Ishikawa (cell line): ENCODE measurements around the gene RABGAP1L.

Experiments
- CEBPB ChIP-seq: IDR thresholded peaks from 2 replicates; pipeline ENCODE4 v1.6.1; 2012
- CREB1 ChIP-seq: IDR thresholded peaks from 2 replicates; pipeline ENCODE4 v1.6.1; 2012; ENCODE audit warnings: low read depth
- EGR1 ChIP-seq: IDR thresholded peaks from 2 replicates; pipeline ENCODE4 v1.6.1; 2012
- EP300 ChIP-seq: IDR thresholded peaks from 2 replicates; pipeline ENCODE4 v1.6.1; 2012; ENCODE audit warnings: borderline replicate concordance
- FOXM1 ChIP-seq: IDR thresholded peaks from 2 replicates; pipeline ENCODE4 v1.6.1; 2012; ENCODE audit warnings: low read depth, borderline replicate concordance
- NFIC ChIP-seq: IDR thresholded peaks from 2 replicates; pipeline ENCODE4 v1.6.1; 2012
- RAD21 ChIP-seq: IDR thresholded peaks from 2 replicates; pipeline ENCODE4 v1.6.1; 2012; ENCODE audit warnings: low read depth
- TAF1 ChIP-seq: IDR thresholded peaks from 2 replicates; pipeline ENCODE4 v1.6.1; 2012; ENCODE audit warnings: low read depth, mild to moderate bottlenecking
- TCF12 ChIP-seq: IDR thresholded peaks from 2 replicates; pipeline ENCODE4 v1.6.1; 2012; ENCODE audit warnings: low read depth
- TEAD4 ChIP-seq: IDR thresholded peaks from 2 replicates; pipeline ENCODE4 v1.6.1; 2012
- YY1 ChIP-seq: IDR thresholded peaks from 2 replicates; pipeline ENCODE4 v1.6.1; 2012; ENCODE audit warnings: low read depth
- ZBTB7A ChIP-seq: IDR thresholded peaks from 2 replicates; pipeline ENCODE4 v1.6.1; 2012; ENCODE audit warnings: low read depth
- TF ChIP-seq, protein P1 (sequence below): IDR thresholded peaks from 2 replicates; pipeline ENCODE4 v1.6.1; 2012
- TF ChIP-seq, protein P2 (sequence below): IDR thresholded peaks from 2 replicates; pipeline ENCODE4 v1.6.1; 2012; ENCODE audit warnings: low read depth, mild to moderate bottlenecking
- TF ChIP-seq, protein P3 (sequence below): IDR thresholded peaks from 2 replicates; pipeline ENCODE4 v1.6.1; 2012

RABGAP1L gene

DNA sequence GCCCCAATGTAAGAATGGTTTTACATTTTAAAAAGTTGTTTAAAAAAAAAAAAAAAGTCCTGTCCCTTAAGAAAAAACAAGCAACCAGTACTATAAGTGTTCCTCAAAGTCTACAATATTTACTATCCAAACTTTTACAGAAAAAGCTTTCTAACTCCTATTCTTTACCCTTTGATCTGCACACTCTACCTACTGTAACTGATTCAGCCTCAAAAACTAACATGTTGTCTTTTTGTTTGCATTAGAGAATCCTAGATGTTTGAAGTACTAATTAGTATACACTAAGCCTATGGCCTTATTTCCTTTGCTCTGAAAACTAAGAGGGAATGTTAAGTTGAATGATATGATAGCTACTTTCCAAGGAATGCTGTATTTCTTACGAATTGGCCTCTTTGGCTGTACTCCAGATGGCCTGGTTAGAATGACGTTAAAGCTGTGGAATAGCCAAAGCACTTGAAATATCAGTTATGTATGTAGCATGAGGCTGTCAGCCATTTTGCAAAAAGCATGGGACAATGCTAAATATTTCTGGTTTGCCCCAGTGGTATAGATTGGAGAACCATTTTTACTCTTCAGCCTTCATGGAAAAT is 523.2 kb downstream of the RABGAP1L start:
- TF ChIP-seq TEAD4: no peak
- TF ChIP-seq, protein P1, sequence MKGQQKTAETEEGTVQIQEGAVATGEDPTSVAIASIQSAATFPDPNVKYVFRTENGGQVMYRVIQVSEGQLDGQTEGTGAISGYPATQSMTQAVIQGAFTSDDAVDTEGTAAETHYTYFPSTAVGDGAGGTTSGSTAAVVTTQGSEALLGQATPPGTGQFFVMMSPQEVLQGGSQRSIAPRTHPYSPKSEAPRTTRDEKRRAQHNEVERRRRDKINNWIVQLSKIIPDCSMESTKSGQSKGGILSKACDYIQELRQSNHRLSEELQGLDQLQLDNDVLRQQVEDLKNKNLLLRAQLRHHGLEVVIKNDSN: no peak

DNA sequence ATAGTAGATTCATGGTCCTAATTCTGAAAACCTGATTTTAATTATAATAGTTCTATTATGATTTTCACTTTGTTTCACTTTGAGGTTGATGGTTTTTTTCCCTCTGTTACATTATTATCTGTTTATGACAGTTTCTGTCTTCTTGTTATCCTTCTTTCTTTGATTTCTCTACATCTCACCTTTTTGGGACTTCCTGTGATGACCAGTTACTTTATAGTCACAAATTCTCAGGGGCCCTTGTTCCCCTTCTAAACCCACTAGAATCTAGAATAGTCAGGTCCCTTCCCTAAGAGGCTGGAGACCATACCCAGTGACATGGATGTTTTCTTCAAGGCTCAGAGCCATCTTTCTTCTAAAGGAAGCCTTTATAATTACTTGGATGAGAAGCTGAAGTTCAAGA is 526.9 kb downstream of the RABGAP1L start:
- no peak for TF ChIP-seq CREB1
- TF ChIP-seq, protein P2, sequence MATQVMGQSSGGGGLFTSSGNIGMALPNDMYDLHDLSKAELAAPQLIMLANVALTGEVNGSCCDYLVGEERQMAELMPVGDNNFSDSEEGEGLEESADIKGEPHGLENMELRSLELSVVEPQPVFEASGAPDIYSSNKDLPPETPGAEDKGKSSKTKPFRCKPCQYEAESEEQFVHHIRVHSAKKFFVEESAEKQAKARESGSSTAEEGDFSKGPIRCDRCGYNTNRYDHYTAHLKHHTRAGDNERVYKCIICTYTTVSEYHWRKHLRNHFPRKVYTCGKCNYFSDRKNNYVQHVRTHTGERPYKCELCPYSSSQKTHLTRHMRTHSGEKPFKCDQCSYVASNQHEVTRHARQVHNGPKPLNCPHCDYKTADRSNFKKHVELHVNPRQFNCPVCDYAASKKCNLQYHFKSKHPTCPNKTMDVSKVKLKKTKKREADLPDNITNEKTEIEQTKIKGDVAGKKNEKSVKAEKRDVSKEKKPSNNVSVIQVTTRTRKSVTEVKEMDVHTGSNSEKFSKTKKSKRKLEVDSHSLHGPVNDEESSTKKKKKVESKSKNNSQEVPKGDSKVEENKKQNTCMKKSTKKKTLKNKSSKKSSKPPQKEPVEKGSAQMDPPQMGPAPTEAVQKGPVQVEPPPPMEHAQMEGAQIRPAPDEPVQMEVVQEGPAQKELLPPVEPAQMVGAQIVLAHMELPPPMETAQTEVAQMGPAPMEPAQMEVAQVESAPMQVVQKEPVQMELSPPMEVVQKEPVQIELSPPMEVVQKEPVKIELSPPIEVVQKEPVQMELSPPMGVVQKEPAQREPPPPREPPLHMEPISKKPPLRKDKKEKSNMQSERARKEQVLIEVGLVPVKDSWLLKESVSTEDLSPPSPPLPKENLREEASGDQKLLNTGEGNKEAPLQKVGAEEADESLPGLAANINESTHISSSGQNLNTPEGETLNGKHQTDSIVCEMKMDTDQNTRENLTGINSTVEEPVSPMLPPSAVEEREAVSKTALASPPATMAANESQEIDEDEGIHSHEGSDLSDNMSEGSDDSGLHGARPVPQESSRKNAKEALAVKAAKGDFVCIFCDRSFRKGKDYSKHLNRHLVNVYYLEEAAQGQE: no peak
- TF ChIP-seq, protein P3, sequence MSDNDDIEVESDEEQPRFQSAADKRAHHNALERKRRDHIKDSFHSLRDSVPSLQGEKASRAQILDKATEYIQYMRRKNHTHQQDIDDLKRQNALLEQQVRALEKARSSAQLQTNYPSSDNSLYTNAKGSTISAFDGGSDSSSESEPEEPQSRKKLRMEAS: no peak
- TF ChIP-seq NFIC: no peak
- TF ChIP-seq, protein P1: no peak
- TF ChIP-seq RAD21: no peak
- no peak for TF ChIP-seq TAF1
- no peak for TF ChIP-seq FOXM1
- TF ChIP-seq TEAD4: no peak
- no peak for TF ChIP-seq CEBPB
- no peak for TF ChIP-seq TCF12
- no peak for TF ChIP-seq EP300
- TF ChIP-seq ZBTB7A: no peak
- TF ChIP-seq YY1: no peak
- no peak for TF ChIP-seq EGR1

DNA sequence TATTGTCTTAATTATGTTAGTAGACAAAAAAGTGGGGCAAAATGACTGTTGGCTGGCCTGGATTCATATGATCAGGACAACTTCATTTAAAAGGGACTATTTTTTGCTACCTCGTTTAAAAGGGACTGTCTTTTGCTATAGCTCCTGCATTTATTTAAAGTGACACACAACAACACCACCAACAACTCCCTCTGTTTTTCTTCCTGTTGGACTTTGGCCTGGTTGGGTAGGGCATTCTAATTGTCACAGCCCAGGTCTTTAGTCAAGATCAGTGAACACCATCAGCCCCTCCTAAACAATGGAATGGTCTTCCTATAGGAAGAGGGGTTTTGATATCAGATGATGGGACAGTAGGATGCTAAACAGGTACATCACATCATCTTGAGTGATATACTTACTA is 530.2 kb downstream of the RABGAP1L start:
- TF ChIP-seq CREB1 (no peak), EGR1 (no peak), TCF12 (no peak), CEBPB (no peak), EP300 (no peak), YY1 (no peak), TAF1 (no peak), FOXM1 (no peak), ZBTB7A (no peak), NFIC (no peak), TEAD4 (no peak), RAD21 (no peak)
- TF ChIP-seq, protein P3: no peak
- TF ChIP-seq, protein P1: no peak
- TF ChIP-seq, protein P2: no peak

DNA sequence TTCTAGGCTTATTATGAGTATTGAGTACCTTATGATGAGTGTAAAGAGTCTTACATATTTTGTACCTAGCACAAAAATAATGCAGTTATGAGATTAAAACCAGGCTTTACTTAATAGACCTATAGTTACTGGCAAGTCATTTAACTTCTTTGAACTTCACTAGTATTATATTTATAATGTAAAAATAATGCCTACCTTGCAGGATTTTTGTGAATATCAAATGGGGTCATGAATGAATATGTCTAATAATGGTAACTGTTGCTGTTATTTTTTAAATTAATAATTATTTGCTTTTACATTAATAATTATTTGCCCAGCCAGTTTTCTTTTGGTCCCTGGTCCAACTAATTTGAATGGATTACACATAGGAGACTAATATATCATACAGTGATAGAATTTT is 530.9 kb downstream of the RABGAP1L start:
- TF ChIP-seq CEBPB (no peak), ZBTB7A (no peak), NFIC (no peak), TCF12 (no peak), FOXM1 (no peak), CREB1 (no peak), RAD21 (no peak), TAF1 (no peak), EGR1 (no peak)
- TF ChIP-seq, protein P1: no peak
- TF ChIP-seq, protein P2: no peak
